ENCODE data around the gene CBS. TPM values are rescaled to one million over a fixed set of nuclear protein-coding genes. Genes with fewer than 3 reads are reported as not detected.
"Not testable (repeated sequence)": the region's sequence is repeated elsewhere in the genome, so short reads cannot be mapped to it uniquely, and the experiment has no call there.

CBS gene
- total RNA-seq, 1 donor from 2014 or later: 92.1 TPM

DNA sequence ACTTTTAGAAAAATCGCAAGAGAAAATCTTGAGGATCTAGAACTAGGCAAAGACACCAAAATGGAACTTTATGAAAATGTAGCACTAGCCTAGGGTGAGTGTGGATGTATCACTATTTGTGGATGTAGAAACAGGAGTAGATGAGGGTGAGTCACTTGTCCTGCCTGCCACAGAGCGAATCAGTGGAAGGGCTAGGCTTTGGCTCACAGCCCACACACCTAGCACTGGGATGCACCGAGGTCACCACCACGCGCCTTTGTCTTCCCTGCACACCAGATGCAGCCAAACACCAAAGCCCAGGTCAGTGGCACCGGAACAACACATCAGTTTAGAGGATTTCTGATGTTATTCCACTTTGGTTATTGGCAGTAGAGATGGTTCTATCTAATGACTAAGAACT, 63.0 kb downstream of the CBS start:
- Mint-ChIP-seq H3K4me3 (ENCODE audit: unreplicated experiment) (no peak overlapping the region), H3K4me1 (ENCODE audit: unreplicated experiment) (no peaks in the 10 kb centered on the region), H3K9me3 (ENCODE audit: unreplicated experiment) (no peaks in the 10 kb centered on the region), H3K27ac (ENCODE audit: unreplicated experiment) (no peak overlapping the region), H3K27me3 (ENCODE audit: unreplicated experiment) (no peaks in the 10 kb centered on the region), H3K36me3 (ENCODE audit: unreplicated experiment) (peaks cover 27% of the 10 kb centered on the region)
- TF ChIP-seq, protein P1, sequence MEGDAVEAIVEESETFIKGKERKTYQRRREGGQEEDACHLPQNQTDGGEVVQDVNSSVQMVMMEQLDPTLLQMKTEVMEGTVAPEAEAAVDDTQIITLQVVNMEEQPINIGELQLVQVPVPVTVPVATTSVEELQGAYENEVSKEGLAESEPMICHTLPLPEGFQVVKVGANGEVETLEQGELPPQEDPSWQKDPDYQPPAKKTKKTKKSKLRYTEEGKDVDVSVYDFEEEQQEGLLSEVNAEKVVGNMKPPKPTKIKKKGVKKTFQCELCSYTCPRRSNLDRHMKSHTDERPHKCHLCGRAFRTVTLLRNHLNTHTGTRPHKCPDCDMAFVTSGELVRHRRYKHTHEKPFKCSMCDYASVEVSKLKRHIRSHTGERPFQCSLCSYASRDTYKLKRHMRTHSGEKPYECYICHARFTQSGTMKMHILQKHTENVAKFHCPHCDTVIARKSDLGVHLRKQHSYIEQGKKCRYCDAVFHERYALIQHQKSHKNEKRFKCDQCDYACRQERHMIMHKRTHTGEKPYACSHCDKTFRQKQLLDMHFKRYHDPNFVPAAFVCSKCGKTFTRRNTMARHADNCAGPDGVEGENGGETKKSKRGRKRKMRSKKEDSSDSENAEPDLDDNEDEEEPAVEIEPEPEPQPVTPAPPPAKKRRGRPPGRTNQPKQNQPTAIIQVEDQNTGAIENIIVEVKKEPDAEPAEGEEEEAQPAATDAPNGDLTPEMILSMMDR (IDR thresholded peaks at IDR 0.05): no peak
- no peak for DNase-seq (ENCODE audit: extremely low spot score, unreplicated experiment)

DNA sequence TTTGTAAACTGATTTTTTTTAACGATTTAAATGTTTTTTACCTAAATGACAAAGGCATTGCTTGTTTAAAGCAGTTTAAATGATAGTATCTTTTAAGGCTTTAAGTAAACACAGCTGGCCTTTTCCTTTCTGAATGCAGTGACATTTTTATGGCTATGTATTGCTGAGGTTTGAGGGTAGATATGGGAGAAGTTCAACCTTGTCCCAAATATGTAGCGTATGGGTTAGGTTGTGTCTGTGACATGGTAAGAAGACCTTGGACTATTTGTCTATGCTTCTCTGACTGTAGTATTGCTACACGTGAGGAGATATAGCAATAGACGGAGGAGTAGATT, 68.8 kb downstream of the CBS start:
- no peak for DNase-seq (ENCODE audit: extremely low spot score, unreplicated experiment)
- TF ChIP-seq, protein P1 (IDR thresholded peaks at IDR 0.05): no peak
- no peaks in the 10 kb centered on the region for H3K4me1 Mint-ChIP-seq (ENCODE audit: unreplicated experiment)
- no peaks in the 10 kb centered on the region for H3K9me3 Mint-ChIP-seq (ENCODE audit: unreplicated experiment)
- H3K27me3 Mint-ChIP-seq (ENCODE audit: unreplicated experiment): no peaks in the 10 kb centered on the region
- no peak overlapping the region for H3K4me3 Mint-ChIP-seq (ENCODE audit: unreplicated experiment)
- peaks cover 15% of the 10 kb centered on the region for H3K36me3 Mint-ChIP-seq (ENCODE audit: unreplicated experiment)
- H3K27ac Mint-ChIP-seq (ENCODE audit: unreplicated experiment): no peak overlapping the region

DNA sequence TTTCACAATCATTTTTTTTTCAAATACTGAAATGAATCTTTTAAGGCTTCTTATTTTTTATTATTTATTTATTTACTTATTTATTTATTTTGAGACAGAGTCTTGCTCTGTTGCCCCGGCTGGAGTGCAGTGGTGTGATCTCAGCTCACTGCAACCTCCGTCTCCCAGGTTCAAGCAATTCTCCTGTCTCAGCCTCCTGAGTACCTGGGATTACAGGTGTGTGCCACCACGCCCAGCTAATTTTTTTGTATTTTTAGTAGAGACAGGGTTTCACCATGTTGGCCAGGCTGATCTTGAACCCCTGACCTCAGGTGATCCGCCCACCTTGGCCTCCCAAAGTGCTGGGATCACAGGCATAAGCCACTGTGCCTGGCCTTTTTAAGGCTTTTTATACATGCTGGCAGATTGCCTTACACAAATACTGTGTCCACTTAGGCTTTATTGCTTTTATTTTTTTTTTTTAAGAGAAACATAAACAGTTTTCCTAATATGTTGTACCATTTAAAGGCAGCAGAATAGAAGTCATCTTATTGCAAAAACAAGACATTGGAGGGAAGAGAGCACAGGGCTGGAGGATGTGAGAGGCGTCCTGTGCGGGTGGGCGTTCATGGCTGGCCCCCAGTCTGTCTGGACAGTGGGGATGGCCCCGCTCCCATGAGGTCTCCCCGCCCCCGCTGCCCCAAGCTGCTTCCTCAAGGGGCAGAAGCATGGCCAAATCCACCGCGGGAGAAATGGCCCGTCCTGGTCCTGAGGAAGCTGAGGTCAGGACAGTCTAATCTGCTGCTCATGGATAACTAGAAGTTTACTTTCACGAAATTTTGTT, 69.4 kb downstream of the CBS start:
- H3K9me3 Mint-ChIP-seq (ENCODE audit: unreplicated experiment); H3K27me3 Mint-ChIP-seq (ENCODE audit: unreplicated experiment); H3K4me1 Mint-ChIP-seq (ENCODE audit: unreplicated experiment); DNase-seq (ENCODE audit: extremely low spot score, unreplicated experiment); H3K4me3 Mint-ChIP-seq (ENCODE audit: unreplicated experiment); H3K27ac Mint-ChIP-seq (ENCODE audit: unreplicated experiment): not testable (repeated sequence)
- H3K36me3 Mint-ChIP-seq (ENCODE audit: unreplicated experiment): peaks cover 11% of the 10 kb centered on the region

DNA sequence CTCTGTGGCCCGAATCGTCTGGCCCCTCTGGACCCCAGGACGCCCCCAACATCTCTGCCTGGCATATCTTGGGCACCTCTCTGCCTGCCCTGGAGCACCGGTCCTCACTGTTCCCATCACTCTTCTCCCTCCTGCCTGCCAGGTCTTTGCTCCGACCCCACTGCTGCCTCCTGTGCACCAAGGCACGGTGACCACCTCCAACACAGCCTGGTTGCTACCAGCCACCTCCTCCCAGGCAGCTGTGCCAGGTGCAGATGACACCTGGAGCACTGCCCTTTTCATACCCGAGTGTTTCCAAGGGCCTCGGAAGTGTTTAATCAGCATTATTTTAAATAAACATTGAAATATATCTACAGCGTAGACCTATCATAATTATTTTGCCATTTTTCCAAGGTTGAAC, 70.0 kb downstream of the CBS start:
- Mint-ChIP-seq H3K27ac (ENCODE audit: unreplicated experiment) (no peak overlapping the region), H3K27me3 (ENCODE audit: unreplicated experiment) (no peaks in the 10 kb centered on the region), H3K4me1 (ENCODE audit: unreplicated experiment) (no peaks in the 10 kb centered on the region), H3K4me3 (ENCODE audit: unreplicated experiment) (no peak overlapping the region), H3K9me3 (ENCODE audit: unreplicated experiment) (no peaks in the 10 kb centered on the region), H3K36me3 (ENCODE audit: unreplicated experiment) (peaks cover 11% of the 10 kb centered on the region)
- no peak for DNase-seq (ENCODE audit: extremely low spot score, unreplicated experiment)
- TF ChIP-seq, protein P1 (IDR thresholded peaks at IDR 0.05): no peak

DNA sequence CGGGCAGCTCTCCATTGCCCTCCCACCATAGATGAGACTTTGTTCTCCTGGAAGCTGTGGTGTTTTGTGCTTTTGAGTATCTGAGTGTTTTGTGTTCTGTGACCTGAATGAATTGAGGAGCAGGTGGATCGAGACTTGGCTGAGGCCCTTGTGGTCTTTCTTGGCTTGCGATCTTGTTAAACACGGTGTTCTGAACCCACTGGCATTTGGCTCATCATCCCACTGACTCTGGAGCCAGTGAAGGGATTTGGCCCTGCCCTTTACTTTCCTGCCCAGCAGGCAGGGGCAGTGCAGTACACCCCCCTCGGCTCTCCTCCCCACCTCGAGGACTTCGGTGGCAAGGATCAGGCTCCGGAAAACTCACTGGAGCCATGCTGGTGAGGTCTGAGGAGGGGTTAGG, 70.7 kb downstream of the CBS start:
- peaks cover 10% of the 10 kb centered on the region for H3K36me3 Mint-ChIP-seq (ENCODE audit: unreplicated experiment)
- no peak overlapping the region for H3K27ac Mint-ChIP-seq (ENCODE audit: unreplicated experiment)
- H3K4me1 Mint-ChIP-seq (ENCODE audit: unreplicated experiment): no peaks in the 10 kb centered on the region
- H3K9me3 Mint-ChIP-seq (ENCODE audit: unreplicated experiment): peaks cover 3% of the 10 kb centered on the region
- H3K4me3 Mint-ChIP-seq (ENCODE audit: unreplicated experiment): no peak overlapping the region
- DNase-seq (ENCODE audit: extremely low spot score, unreplicated experiment): no peak
- no peaks in the 10 kb centered on the region for H3K27me3 Mint-ChIP-seq (ENCODE audit: unreplicated experiment)
- TF ChIP-seq, protein P1 (IDR thresholded peaks at IDR 0.05): no peak

Other genes with a start within 250 kb of the CBS start
- 15.0 and 15.7 TPM in 2 replicates for gene WDR4, start 196.3 kb downstream of the CBS start, total RNA-seq
- 41.3 and 44.9 TPM in 2 replicates for gene NDUFV3, start 182.5 kb downstream of the CBS start, total RNA-seq
- gene ERVH48-1, start 150.2 kb downstream of the CBS start, total RNA-seq: not detected in 2 replicates
- 12.2 and 14.2 TPM in 2 replicates for gene PKNOX1, start 101.3 kb downstream of the CBS start, total RNA-seq
- gene U2AF1, start 31.7 kb upstream of the CBS start, total RNA-seq: 16.2 and 18.0 TPM in 2 replicates
- gene CRYAA, start 93.2 kb upstream of the CBS start, total RNA-seq: not detected in 2 replicates